PC-9 (cell line): Measurements from ENCODE around the gene INHBB. TPM values are rescaled to one million over a fixed set of nuclear protein-coding genes. Genes with fewer than 3 reads are reported as not detected.

Experiments used
- BruUV-seq: library from RNA; stranded (reverse); fragments of 400-500 nt; replicated peaks from 2 replicates; lab custom pipeline; 2021; lab: Mats Ljungman, UMichigan
- CTCF ChIA-PET: fragments of 300-600 bp; sonication (Branson Sonifier 250); formaldehyde crosslinking; loops from one replicate; lab custom pipeline; 2022; ENCODE audit warnings: antibody characterized with exemption; lab: Charles Lee
- POLR2A ChIA-PET: fragments of 300-600 bp; sonication (Branson Sonifier 250); formaldehyde crosslinking; loops from one replicate; lab custom pipeline; 2022; ENCODE audit warnings: antibody characterized with exemption; ENCODE audit not compliant: unreplicated experiment; lab: Charles Lee
- DNase-seq, 2 experiments: peaks; one replicate each; pipeline versions ENCODE4 v3.0.0 to v3.0.0-alpha.2; 2015 to 2022; ENCODE audit warnings: mixed read lengths in 1 of 2
- H2AFZ ChIP-seq: fragments of 200-600 bp; sonication (generic); 2 replicates; pipeline ENCODE4 v1.8.1; 2017; ENCODE audit warnings: antibody characterized with exemption
- H3F3A ChIP-seq: fragments of 200-600 bp; sonication (generic); 2 replicates; pipeline ENCODE4 v1.8.1; 2017; ENCODE audit warnings: antibody characterized with exemption, mild to moderate bottlenecking, low read depth; ENCODE audit not compliant: insufficient read depth
- H3K27ac ChIP-seq: fragments of 200-600 bp; sonication (generic); 2 replicates; pipeline ENCODE4 v1.6.1; 2016; ENCODE audit warnings: mixed run types
- H3K27me3 ChIP-seq: fragments of 200-600 bp; sonication (generic); 2 replicates; pipeline ENCODE4 v1.6.1; 2016; ENCODE audit warnings: low read depth, mixed run types; ENCODE audit not compliant: insufficient read depth
- H3K36me3 ChIP-seq: fragments of 200-600 bp; sonication (generic); 2 replicates; pipeline ENCODE4 v1.6.1; 2016; ENCODE audit warnings: low read depth, mixed run types
- H3K4me1 ChIP-seq: fragments of 200-600 bp; sonication (generic); replicated peaks from 2 replicates; pipeline ENCODE4 v1.6.1; 2016; ENCODE audit warnings: mixed run types; ENCODE audit not compliant: insufficient read depth
- H3K4me2 ChIP-seq: fragments of 200-600 bp; sonication (generic); 2 replicates; pipeline ENCODE4 v1.6.1; 2017; ENCODE audit warnings: mixed run types
- H3K4me3 ChIP-seq: fragments of 200-600 bp; sonication (generic); 2 replicates; pipeline ENCODE4 v1.6.1; 2016; ENCODE audit warnings: mixed run types
- H3K79me2 ChIP-seq: fragments of 200-600 bp; sonication (generic); 2 replicates; pipeline ENCODE4 v1.6.1; 2017; ENCODE audit warnings: low read depth, mixed run types
- H3K9me2 ChIP-seq: fragments of 200-600 bp; sonication (generic); 2 replicates; pipeline ENCODE4 v1.8.1; 2017; ENCODE audit warnings: mild to moderate bottlenecking; ENCODE audit not compliant: insufficient read depth
- H3K9me3 ChIP-seq: fragments of 200-600 bp; sonication (generic); 2 replicates; pipeline ENCODE4 v1.8.1; 2016; ENCODE audit warnings: low read depth; ENCODE audit not compliant: insufficient read depth
- H4K20me1 ChIP-seq: fragments of 200-600 bp; sonication (generic); 2 replicates; pipeline ENCODE4 v1.8.1; 2017; ENCODE audit not compliant: insufficient read depth
- CTCF ChIP-seq: fragments of 200-600 bp; sonication (generic); conservative IDR thresholded peaks from 2 replicates; pipeline ENCODE4 v1.6.1; 2017; ENCODE audit warnings: mixed run types, antibody characterized with exemption, mild to moderate bottlenecking, moderate library complexity
- EZH2 ChIP-seq: fragments of 200-600 bp; sonication (generic); IDR thresholded peaks from 2 replicates; pipeline ENCODE4 v1.8.0; 2017; ENCODE audit warnings: antibody characterized with exemption, low read depth
- intact Hi-C: fragments of 100-400 bp; cut with micrococcal nuclease; formaldehyde crosslinking; loops from one replicate; pipeline ENCODE4 v1.10.0; 2022; ENCODE audit not compliant: unreplicated experiment
- total RNA-seq: library from RNA; stranded (reverse); gene quantifications from 2 replicates; pipeline ENCODE4 v1.2.3, GENCODE V29; 2021

Gene INHBB
- total RNA-seq, 1 experiment from 2014 or later: 57.5 TPM

DNA sequence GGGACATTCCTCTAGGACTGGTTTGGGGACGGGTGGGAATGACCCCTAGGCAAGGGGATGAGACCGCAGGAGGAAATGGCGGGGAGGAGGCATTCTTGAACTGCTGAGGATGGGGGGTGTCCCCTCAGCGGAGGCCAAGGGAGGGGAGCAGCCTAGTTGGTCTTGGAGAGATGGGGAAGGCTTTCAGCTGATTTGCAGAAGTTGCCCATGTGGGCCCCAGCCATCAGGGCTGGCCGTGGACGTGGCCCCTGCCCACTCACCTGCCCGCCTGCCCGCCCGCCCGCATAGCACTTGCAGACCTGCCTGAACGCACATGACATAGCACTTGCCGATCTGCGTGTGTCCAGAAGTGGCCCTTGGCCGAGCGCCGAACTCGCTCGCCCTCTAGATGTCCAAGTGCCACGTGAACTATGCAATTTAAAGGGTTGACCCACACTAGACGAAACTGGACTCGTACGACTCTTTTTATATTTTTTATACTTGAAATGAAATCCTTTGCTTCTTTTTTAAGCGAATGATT lies 4.9 kb downstream of the INHBB start:
- Histone ChIP-seq H3K27me3 (no peaks in the 10 kb centered on the region), H2AFZ (no peak overlapping the region), H3K36me3 (peaks cover 24% of the 10 kb centered on the region; the same call in 1 of the 2 replicates), H3F3A (peaks cover 42% of the 10 kb centered on the region), H3K9me3 (no peaks in the 10 kb centered on the region), H3K4me2 (no peak overlapping the region), H3K9me2 (no peaks in the 10 kb centered on the region), H3K4me1 (peaks cover 47% of the 10 kb centered on the region), H3K27ac (no peak overlapping the region), H3K4me3 (no peak overlapping the region), H4K20me1 (peaks cover 44% of the 10 kb centered on the region), H3K79me2 (peaks cover 57% of the 10 kb centered on the region)
- TF ChIP-seq CTCF: no peak
- no peak for TF ChIP-seq EZH2
- ChIA-PET CTCF (no interaction called here), POLR2A (no interaction called here)
- BruUV-seq: no TSS peak
- DNase-seq: no peak
- intact Hi-C loops: no loop called here

- H3K79me2 ChIP-seq: peaks cover 39% of the 10 kb centered on the region
- peak; percentile 82 to 98 for DNase-seq
- H3F3A ChIP-seq: peaks cover 28% of the 10 kb centered on the region
- H3K4me2 ChIP-seq: peak overlapping the region; percentile 58
- ChIA-PET POLR2A (interaction anchor here (0.6 kb wide), 2 partner anchors 45 to 271 kb away, joined by 4 read pairs; no protein-coding TSS in a partner anchor), CTCF (interaction anchor here (1.0 to 1.2 kb wide), 2 partner anchors 316 to 330 kb away, joined by 3 read pairs; no protein-coding TSS in a partner anchor)
- peaks cover 24% of the 10 kb centered on the region; the same call in 1 of the 2 replicates for H3K36me3 ChIP-seq
- H3K27ac ChIP-seq: peak overlapping the region; percentile 49
- peaks cover 44% of the 10 kb centered on the region for H3K4me1 ChIP-seq
- no peak overlapping the region for H2AFZ ChIP-seq
- no peaks in the 10 kb centered on the region for H3K9me3 ChIP-seq
- H3K4me3 ChIP-seq: no peak overlapping the region
- H3K27me3 ChIP-seq: no peaks in the 10 kb centered on the region
- no peak for TF ChIP-seq CTCF
- TF ChIP-seq EZH2: no peak
- no peaks in the 10 kb centered on the region for H3K9me2 ChIP-seq
- peaks cover 39% of the 10 kb centered on the region for H4K20me1 ChIP-seq
- intact Hi-C loops: loop anchor here (1.0 kb wide), 1 partner anchor 46 kb away; no protein-coding TSS in a partner anchor
- BruUV-seq: no TSS peak
Observed at GRCh38 chr2:120352696-120353590, 7.0 kb downstream of the INHBB start.

DNA sequence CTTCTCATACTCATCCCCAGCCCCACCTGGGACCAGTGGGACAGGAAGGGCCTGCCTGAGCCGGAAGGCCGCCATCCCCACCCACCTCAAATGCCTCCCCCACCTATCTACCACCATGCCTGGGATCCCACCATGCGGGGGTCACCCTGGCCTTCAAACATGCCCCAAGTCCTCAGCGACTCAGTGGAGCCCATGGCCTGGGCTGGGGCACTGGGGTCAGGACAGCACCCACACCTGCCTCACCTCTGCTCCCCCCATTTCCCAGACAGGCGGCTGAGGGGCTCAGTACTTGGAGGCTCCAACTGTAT lies 7.6 kb downstream of the INHBB start:
- Histone ChIP-seq H3K9me3 (no peaks in the 10 kb centered on the region), H2AFZ (no peak overlapping the region), H4K20me1 (peaks cover 35% of the 10 kb centered on the region), H3K4me1 (peaks cover 38% of the 10 kb centered on the region), H3K27ac (no peak overlapping the region), H3K4me3 (no peak overlapping the region), H3F3A (peaks cover 22% of the 10 kb centered on the region), H3K36me3 (peaks cover 24% of the 10 kb centered on the region; the same call in 1 of the 2 replicates), H3K4me2 (no peak overlapping the region), H3K9me2 (no peaks in the 10 kb centered on the region), H3K27me3 (no peaks in the 10 kb centered on the region), H3K79me2 (peaks cover 34% of the 10 kb centered on the region)
- ChIA-PET POLR2A (no interaction called here), CTCF (no interaction called here)
- no TSS peak for BruUV-seq
- TF ChIP-seq EZH2: no peak
- no peak for TF ChIP-seq CTCF
- DNase-seq: no peak
- intact Hi-C loops: no loop called here
